ENCODE data around the gene TMEM9B.

The TMEM9B gene

DNA sequence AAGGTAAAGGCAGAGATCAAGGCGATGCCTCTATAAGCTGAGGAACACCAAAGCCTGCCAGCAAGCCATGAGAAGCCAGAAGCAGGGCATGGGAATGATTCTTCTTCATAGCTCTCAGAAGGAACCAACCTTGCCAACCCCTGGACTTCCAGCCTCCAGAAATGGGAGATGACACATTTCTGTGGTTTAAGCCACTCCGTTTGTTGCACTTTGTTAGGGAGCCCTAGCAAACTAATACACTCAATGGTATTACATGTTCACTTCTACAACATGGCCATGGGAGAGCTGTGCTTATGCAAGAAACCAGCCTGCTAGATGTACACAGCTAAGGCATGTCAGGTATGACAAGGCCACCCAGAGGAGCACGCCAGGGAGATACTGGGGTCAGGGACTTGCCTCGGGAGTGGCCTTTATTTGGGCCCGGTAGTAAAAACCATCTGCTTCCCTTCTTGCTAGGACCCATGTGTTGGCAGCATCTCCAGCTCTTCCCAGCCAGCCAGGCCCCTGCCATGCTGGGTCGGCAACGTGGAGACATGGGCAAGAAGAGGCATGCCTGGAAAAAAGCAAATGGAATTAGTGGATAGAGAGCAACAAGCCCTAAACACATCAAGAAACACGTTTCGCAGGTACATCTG lies 35.1 kb downstream of the TMEM9B start:
- no peak for DNase-seq (ENCODE audit: low read depth)

DNA sequence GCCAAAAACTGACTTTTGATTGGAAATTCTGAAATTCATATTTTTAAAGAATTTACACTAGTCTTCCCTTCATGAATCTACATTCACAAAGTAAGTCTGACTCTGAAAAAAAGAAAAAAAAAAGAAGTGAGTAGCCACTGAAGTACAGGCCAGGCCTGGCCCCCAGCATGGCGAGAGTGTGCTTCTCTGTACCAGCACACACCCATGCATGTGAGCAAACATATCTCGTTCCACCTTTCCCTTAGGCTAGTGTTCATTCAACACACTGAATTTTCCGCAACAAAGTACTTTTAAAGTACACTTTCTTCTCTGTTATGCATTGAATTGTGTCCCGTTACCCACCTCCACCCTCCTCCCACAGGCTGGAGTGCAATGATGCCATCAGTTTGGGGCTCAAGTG lies 36.0 kb downstream of the TMEM9B start:
- DNase-seq (ENCODE audit: low read depth): no peak

DNA sequence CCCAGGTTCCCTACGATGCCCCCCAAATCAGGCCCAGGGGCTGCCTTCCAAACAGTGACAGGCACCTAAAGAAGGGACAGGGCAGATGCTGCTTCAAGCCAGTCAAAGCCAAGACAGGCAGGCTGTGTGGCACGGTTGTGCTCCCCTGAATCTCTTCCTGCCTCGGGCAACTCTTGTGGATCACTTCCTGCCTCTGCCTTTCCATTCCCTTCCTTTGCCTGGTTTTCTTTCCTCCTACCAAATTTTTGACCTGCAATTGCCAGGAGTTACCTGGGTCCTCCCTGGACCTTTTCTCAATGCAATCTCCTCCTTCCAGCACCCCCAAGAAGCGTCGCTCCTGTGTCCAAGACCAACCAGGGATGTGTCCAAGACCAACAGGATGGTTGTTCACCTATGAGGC lies 37.0 kb downstream of the TMEM9B start:
- no peak for DNase-seq (ENCODE audit: low read depth)

DNA sequence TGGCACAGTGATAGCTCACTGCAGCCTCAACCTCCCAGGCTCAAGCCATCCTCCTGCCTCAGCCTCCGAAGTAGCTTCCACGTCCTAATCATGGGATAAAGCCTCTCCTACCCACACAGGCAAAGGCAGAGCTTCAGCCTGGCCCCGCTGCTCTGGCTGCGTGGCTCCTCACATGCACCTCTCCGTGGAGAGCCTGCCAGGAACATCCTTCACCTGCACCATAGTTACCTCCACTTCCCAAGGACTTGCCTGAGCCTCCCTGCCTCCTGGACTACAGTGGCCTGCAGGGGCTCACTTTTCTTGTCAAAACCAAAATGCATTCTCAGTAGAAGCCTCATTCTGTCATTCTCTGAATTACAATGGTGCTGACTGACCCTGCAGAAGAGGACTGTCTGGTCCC lies 38.0 kb downstream of the TMEM9B start:
- DNase-seq (ENCODE audit: low read depth): no peak

DNA sequence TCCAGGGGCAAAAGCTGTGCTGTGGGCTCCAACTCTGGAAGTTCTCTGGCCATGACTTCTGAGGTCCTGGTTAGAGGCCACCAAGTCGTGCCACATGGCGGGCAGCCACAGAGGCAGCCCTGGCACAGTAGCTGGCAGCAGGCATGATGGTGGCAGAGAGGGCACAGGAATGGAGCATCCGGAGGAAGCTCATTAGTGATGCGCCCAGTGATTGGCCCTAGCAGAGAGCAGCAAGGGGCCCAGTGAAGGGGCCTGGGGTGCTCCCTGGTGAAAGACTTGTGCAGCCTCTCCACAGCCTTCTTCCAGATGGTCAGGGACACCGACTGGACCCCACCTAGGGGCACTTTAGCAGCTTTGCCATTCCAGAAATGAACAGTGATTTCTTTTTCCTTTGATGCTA lies 38.5 kb downstream of the TMEM9B start:
- DNase-seq (ENCODE audit: low read depth): no peak

DNA sequence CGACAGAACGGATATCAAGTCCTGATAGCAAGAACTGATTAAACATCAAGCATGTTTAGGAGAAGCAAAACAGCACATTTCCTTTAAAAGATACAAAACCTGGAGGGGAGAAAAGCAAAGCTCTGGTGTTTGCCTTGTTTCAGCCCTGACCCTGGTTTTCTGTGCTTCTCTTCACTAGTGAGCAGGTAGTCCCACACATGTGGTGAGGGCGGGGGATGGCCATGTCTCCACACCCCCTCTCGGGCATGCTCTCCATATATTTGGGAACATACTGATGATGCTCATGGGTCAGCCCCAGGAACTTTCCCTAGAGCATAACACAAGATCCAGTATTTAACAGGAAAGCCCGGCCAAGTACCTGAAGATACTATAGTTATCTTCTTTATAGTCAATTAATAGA lies 41.6 kb downstream of the TMEM9B start:
- DNase-seq (ENCODE audit: low read depth): no peak

DNA sequence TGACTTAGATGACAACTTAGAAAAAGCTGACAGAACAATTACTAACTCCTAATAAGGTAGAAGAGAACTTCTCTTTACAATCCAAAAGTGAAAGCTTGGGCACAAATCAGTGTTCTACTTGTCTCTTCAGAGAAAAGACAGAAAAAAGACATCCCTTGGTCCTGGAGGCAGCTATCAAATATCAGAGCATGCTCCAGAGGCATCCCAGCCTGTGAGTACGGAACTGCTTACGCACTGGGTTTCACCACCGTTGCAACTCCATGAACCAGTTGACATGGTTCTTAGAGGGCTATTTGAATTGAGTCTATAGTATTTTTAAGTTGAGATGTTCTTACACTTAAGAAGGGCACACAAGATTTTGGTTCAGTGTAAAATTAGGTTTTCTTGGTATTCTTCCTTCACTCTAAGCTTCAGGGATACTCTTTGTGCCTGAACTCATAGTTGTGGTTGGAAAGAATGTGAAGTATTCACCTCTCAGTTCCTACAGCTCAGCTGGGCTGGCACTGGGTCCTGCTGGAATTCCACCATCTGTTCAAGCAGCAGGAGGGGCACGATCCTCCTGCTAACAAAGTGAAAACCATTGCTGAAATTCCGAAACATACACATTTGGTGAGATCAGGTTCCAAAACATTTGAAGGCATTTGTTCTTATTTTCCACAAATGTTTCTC lies 47.0 kb downstream of the TMEM9B start:
- no peak for DNase-seq (ENCODE audit: low read depth)

DNA sequence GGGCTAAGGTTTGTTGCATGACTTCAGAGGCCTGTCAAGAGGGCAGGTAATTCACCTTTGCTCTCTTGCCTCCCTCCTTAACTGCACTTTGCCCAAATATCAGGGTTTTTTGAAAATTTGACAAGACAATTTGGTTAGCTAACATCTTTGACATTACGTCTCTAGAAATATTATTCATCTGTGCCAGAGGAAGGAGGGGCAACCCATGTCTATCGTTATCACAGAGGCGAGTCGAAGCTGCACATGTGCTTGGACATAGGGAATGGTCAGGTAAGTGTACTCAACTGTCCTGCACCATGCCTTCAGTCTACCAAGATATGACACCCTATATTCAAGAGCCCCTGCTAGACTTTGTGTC lies 49.6 kb downstream of the TMEM9B start:
- DNase-seq (ENCODE audit: low read depth): no peak

DNA sequence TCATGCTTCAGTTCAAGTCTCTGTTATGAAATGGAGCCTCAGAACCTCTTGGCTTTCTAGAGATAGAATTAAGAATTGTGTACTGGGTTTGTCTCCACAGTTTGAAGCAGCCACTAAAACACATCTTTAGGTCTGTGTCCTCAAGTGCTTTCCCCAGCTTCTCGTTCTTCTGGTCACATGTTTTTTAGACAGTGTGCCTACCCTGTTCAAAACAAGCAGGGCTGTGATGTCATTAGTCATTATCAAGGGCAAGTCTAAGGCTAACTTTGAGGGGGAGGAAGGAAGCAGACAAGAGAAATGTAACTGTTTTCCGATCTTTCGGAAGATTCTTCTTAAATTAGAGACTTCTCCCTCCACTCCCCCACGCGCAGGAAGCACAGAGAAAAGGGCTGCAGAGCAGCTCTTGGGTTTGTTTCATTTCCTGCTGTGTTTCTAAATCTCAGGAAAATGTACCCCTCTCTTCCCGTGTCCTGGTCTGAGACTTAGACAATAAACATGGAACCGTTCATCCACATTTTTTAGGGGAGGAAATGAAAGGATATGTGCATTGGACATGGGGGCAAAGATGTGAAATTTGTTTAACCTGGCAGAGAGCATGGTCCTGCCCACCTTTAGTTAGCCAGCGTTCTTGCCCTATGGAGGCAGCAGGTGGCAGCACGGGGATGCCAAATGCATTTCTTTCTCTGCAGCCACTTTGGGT lies 50.1 kb downstream of the TMEM9B start:
- no peak for DNase-seq (ENCODE audit: low read depth)

DNA sequence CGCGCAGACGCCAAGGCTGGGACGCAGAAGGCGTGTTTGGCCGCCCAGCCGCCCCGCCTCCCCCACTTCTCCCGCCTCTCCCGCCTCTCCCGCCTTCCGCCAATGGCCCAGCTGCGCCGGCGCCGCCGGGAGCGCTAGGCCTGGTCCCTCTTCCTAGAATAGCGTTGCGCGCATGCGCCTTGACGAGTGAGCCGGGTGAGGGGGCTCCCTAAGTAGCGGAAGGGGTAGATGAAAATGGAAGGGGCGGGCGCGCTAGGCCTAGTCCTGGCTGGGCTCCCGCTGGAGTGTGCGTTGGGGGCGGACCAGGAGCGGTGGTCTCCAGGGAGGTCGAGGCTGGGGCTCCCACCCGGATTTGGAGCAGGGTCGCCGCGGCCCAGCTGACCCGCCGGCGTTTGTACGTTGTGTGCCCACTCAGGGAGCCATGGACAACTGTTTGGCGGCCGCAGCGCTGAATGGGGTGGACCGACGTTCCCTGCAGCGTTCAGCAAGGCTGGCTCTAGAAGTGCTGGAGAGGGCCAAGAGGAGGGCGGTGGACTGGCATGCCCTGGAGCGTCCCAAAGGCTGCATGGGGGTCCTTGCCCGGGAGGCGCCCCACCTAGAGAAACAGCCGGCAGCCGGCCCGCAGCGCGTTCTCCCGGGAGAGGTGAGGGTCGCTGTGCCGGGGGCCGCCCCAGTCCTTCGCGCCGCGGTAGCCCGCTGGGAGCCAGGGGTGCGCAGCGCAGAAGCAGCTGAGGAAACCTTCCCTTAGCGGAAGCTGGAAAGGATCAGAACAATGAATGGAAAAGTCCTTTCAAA lies 53.0 kb downstream of the TMEM9B start, which contains the start of gene AKIP1:
TSS of gene AKIP1 (plus strand) at position 161 of the 795 bp plus-strand sequence. CDS start at position 422, 261 bp downstream.
- DNase-seq (ENCODE audit: low read depth): peak; percentile 74

DNA sequence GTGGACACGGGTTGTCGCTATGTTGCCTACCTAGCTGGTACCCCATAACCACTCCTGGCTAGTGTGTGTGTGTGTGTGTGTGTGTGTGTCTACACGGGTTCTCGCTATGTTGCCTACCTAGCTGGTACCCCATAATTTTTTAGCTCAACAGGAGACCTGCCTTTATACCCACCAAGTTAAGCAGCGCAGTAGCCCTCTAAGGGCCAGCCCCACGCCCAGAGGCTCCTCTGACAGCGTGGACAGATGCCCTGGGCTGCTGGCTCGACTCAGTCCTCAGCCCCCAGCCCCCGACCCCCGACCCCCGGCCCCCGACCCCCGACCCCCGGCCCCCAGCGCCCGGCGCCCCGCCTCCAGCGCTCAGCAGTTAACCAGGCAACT lies 53.6 kb downstream of the TMEM9B start:
- DNase-seq (ENCODE audit: low read depth): no peak

DNA sequence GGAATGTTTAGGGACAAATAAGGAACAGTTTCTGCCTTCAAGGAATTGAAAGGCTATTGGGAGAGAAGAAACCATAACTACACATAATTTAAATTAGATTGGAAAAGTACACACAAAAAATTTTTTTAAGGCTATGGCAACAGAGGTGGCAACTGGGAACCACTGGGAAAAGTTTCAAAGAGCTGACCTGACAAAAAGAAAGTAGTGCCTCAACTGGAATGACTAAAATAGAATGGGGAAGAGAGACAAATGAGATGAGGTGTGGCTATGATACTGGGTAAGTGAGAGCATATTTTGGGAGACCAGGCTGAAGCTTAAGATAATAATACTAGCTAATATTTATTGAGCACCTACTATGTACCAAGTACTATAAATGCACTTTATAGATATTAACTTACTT lies 56.1 kb downstream of the TMEM9B start:
- DNase-seq (ENCODE audit: low read depth): no peak

DNA sequence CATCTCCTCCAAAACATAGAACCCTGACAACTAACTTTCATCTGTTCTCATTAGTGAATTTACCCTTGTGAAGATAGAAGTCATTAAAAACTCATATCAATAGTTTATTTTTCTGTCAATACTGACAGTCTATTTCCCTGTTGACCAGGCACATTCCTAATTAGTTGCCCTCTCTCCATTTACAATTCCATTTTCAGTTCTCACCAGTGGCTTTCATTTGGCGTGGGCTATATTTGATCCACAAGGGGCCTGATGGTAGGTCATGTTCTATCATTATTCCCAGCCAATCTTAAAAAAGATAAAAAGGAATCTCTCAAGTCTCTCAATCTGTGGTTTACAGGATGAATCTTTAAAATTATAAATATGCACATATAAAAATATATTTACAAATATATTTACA lies 57.1 kb downstream of the TMEM9B start:
- DNase-seq (ENCODE audit: low read depth): no peak

DNA sequence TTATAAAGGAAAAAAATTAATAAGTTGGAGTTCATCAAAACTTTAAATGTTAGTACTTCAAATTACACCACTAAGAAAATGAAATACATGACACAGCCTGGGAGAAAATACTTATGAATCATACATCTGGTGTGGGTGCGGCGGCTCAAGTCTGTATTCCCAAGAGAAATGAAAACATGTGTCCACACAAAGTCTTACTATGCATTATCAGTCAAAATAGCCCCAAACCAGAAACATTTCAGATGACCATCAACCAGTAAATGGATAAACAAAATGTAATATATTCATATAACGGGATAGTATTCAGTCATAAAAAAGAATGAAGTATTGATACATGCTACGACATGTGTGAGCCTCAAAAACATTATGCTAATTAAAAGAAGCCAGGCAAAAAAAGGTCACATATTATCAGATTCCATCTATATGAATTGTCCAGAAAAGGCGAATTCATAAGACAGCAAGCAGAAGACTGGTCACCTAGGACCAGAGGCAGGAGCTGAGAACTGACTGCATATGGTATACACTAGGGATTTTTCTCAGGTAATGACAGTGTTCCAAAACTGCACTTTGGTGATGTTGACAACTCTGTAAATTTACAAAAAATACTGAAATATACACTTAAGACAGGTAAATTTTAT lies 58.6 kb downstream of the TMEM9B start:
- no peak for DNase-seq (ENCODE audit: low read depth)

DNA sequence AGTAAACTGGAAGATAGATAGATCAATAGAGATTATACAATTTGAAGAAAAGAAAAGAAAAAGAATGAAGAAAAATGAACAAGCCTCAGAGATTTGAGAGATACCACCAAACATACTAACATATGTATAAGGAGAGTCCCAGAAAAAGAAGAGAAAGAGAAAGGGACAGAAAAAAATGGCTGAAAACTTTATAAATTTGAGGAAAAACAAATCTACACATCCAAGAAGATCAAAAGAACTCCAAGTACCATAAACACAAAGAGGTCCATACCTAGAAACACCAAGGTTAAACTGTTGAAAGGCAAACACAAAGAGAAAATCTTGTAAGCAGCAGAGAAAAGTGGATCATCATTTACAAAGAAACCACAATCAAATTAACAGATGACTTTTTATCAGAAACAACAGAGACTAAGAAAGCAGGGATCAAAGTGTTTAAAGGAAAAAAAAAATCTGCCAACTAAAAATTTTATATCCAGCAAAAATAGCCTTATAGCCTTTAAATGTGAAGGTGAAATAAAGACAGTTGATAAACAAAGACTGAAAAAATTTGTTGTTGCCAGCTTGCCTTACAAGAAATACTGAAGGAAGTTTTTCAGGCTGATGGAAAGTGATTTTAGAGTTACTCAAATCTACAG lies 65.0 kb downstream of the TMEM9B start:
- no peak for DNase-seq (ENCODE audit: low read depth)
